SJSA1 (cell line): ENCODE data around the gene BORCS8. TPM values are rescaled to one million over a fixed set of nuclear protein-coding genes. Genes with fewer than 3 reads are reported as not detected.
"Not testable (repeated sequence)": the region's sequence is repeated elsewhere in the genome, so short reads cannot be mapped to it uniquely, and the experiment has no call there.

Source experiments
- DNase-seq, 2 experiments: peaks; one replicate each; pipeline ENCODE4 v3.0.0-alpha.2; 2015 to 2020; ENCODE audit warnings: low spot score in 2 of 2, low read depth in 1 of 2
- H3K27ac ChIP-seq: fragments of 250-450 bp; sonication (Bioruptor Pico); 2 replicates; pipeline ENCODE4 v1.5.1; 2020; ENCODE audit warnings: mild to moderate bottlenecking, moderate library complexity
- H3K27me3 ChIP-seq: fragments of 250-450 bp; sonication (Bioruptor Pico); replicated peaks from 2 replicates; pipeline ENCODE4 v1.5.1; 2020; ENCODE audit warnings: mild to moderate bottlenecking, moderate library complexity
- H3K36me3 ChIP-seq: fragments of 250-450 bp; sonication (Bioruptor Pico); 2 replicates; pipeline ENCODE4 v1.5.1; 2020; ENCODE audit warnings: mild to moderate bottlenecking
- H3K4me1 ChIP-seq: fragments of 250-450 bp; sonication (Bioruptor Pico); replicated peaks from 2 replicates; pipeline ENCODE4 v1.6.1; 2021; ENCODE audit warnings: mild to moderate bottlenecking
- H3K4me3 ChIP-seq: fragments of 250-450 bp; sonication (Bioruptor Pico); 2 replicates; pipeline ENCODE4 v1.5.1; 2020; ENCODE audit warnings: mild to moderate bottlenecking
- H3K9me3 ChIP-seq: fragments of 250-450 bp; sonication (Bioruptor Pico); replicated peaks from 2 replicates; pipeline ENCODE4 v1.5.1; 2020; ENCODE audit warnings: mild to moderate bottlenecking
- total RNA-seq: library from RNA; depleted of rRNA; stranded (reverse); fragments of >200 nt; shearing (Covaris generic); gene quantifications from 2 replicates; pipeline ENCODE4 v1.2.3, GENCODE V29; 2014

BORCS8 gene
- total RNA-seq, 1 experiment from 2014 or later = 22.7 TPM

DNA sequence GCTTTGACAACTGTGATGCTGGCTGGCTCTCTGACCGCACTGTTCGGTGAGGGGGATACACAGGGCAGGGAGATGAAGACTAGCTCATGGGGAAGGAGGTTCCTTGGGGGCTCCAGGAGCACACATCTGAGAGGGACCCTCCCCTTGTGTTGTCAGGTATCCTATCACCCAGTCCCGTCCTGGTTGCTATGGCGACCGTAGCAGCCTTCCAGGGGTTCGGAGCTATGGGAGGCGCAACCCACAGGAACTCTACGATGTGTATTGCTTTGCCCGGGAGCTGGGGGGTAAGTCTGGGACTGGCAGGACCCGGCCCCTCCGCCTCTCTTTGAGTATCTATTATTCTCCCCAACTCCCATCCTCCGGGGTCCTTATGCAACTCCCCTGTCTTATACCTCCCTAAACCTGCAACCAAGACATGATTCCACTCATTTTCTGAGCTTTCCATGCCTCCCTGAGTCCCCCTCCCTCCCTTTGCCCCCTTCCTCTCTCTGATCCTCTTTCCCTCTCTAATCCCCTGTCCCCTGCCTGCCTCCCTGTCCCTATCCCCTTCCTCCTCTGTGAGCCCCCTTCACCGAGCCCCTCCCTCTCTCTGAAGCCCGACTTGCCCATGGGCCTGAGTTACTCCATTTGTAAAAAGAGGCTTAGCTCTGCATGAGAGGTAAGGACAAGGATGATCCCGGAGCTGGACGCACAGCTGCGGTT is 32.3 kb upstream of the BORCS8 start:
- no peak for DNase-seq
- peaks cover 9% of the 10 kb centered on the region; the same call in 1 of the 2 replicates for H3K4me1 ChIP-seq
- H3K4me3 ChIP-seq = no peak overlapping the region; the same call in 1 of the 2 replicates
- H3K9me3 ChIP-seq = no peaks in the 10 kb centered on the region
- H3K27me3 ChIP-seq = peaks cover 31% of the 10 kb centered on the region
- no peaks in the 10 kb centered on the region for H3K36me3 ChIP-seq
- no peak overlapping the region for H3K27ac ChIP-seq

DNA sequence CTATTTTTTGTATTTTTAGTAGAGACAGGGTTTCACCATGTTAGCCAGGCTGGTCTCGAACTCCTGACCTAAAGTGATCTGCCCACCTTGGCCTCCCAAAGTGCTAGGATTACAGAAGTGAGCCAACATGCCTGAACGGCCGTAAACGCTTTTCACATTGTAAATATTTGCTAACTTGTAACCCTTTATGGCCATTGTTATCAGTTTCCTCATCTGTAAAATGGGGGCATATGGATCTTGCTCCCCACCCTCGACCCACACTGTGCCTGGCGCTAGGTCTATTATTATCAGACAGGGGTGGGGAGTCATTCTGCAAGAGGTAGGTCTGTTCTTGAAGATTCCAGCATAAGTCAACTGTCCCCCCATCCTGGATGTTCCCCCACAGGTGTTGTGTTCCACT is 31.7 kb upstream of the BORCS8 start:
- Histone ChIP-seq H3K27ac (no peak overlapping the region), H3K4me1 (peaks cover 9% of the 10 kb centered on the region; the same call in 1 of the 2 replicates), H3K36me3 (no peaks in the 10 kb centered on the region), H3K9me3 (no peaks in the 10 kb centered on the region), H3K4me3 (no peak overlapping the region), H3K27me3 (peaks cover 25% of the 10 kb centered on the region)
- DNase-seq = no peak

DNA sequence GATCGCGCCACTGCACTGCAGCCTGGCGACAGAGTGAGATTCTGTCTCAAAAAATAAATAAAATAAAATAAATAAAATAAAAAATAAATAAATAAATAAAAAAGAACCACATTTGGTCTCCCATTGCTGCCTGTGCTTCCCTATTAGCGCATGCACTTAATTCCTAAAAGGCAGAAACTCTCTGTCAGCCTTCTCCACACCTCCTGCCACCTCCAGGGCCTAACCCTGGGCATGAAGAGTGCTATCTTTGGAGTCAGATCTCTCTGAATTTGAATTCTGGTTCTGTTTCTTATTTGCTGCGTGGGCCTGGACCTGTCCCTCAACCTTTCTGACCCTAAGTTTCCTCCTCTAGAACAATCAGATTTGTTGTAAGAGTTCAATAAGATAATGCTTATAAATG is 31.1 kb upstream of the BORCS8 start:
- H3K36me3 ChIP-seq = no peaks in the 10 kb centered on the region
- H3K9me3 ChIP-seq = no peaks in the 10 kb centered on the region
- H3K4me1 ChIP-seq = peaks cover 9% of the 10 kb centered on the region; the same call in 1 of the 2 replicates
- H3K4me3 ChIP-seq = no peak overlapping the region
- no peak overlapping the region for H3K27ac ChIP-seq
- no peak for DNase-seq
- peaks cover 21% of the 10 kb centered on the region for H3K27me3 ChIP-seq

DNA sequence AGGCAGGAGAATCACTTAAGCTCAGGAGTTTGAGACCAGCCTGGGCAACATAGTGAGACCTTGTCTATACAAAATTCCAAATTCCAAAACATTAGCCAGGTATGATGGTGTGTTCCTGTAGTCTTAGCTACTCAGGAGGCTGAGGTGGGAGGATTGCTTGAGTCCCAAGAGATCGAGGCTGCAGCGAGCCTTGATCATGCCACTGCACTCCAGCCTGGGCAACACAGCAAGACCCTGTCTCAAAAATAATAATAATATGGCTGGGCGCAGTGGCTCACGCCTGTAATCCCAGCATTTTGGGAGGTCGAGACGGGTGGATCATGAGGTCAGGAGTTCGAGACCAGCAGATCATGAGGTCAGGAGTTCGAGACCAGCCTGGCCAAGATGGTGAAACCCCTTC is 29.0 kb upstream of the BORCS8 start:
- not testable (repeated sequence) for H3K36me3 ChIP-seq, H3K4me3 ChIP-seq, H3K9me3 ChIP-seq, H3K4me1 ChIP-seq, DNase-seq, H3K27ac ChIP-seq
- H3K27me3 ChIP-seq = peaks cover 20% of the 10 kb centered on the region

DNA sequence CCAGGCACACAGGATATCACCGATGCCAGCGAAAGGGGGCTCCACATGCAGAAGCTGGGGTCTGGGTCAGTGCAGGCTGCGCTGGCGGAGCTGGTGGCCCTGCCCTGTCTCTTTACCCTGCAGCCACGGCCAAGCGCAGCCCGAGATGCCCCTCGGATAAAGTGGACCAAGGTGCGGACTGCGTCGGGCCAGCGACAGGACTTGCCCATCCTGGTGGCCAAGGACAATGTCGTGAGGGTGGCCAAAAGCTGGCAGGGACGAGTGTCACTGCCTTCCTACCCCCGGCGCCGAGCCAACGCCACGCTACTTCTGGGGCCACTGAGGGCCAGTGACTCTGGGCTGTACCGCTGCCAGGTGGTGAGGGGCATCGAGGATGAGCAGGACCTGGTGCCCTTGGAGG is 27.0 kb upstream of the BORCS8 start:
- H3K27ac ChIP-seq = no peak overlapping the region
- peaks cover 4% of the 10 kb centered on the region; the same call in 1 of the 2 replicates for H3K9me3 ChIP-seq
- no peak overlapping the region for H3K4me3 ChIP-seq
- H3K27me3 ChIP-seq = peaks cover 25% of the 10 kb centered on the region
- DNase-seq = no peak
- H3K4me1 ChIP-seq = no peaks in the 10 kb centered on the region
- H3K36me3 ChIP-seq = no peaks in the 10 kb centered on the region

DNA sequence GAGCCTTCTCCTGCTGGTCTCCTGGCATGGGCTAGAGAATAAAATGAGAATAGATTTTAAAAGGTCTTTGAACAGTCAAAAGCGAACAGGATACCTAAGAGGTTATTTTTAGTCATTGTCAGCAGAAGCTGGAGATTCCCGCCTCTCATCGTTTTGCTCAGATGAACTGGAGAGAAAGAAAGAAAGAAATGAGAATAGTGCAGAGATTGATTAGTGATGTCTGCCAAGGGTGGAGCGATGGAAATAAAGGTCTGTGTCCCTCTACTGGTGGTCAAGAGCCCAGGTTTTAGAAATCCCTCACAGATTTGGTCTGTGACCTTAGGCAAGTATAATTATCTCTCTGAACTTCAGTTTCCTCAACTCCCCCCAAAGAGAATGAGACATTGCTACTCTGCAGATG is 25.1 kb upstream of the BORCS8 start:
- no peak for DNase-seq
- Histone ChIP-seq H3K4me3 (no peak overlapping the region), H3K27me3 (peaks cover 32% of the 10 kb centered on the region), H3K9me3 (peaks cover 4% of the 10 kb centered on the region; the same call in 1 of the 2 replicates), H3K27ac (no peak overlapping the region), H3K36me3 (no peaks in the 10 kb centered on the region), H3K4me1 (no peaks in the 10 kb centered on the region)

DNA sequence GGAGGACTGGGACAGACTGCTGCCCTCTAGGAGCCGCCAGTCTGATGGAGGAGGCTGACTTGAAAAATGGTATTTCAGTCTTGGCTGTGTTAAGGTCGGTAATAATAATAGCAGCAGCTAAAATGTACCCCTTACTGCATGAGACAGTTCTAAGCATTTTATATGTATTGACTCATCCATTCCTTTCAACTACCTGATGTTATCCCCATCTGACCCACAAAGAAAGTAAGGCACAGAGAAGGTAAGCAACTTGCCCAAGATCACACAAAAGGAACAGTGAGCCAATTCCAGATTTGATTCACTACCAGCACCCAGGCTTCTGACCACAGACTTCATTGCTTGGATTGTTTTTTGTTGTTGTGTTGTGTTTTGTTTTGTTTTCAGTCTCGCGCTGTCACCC is 23.8 kb upstream of the BORCS8 start:
- Histone ChIP-seq H3K27ac (no peak overlapping the region), H3K4me1 (no peaks in the 10 kb centered on the region), H3K4me3 (no peak overlapping the region), H3K9me3 (peaks cover 4% of the 10 kb centered on the region; the same call in 1 of the 2 replicates), H3K27me3 (peaks cover 40% of the 10 kb centered on the region), H3K36me3 (no peaks in the 10 kb centered on the region)
- DNase-seq = no peak

DNA sequence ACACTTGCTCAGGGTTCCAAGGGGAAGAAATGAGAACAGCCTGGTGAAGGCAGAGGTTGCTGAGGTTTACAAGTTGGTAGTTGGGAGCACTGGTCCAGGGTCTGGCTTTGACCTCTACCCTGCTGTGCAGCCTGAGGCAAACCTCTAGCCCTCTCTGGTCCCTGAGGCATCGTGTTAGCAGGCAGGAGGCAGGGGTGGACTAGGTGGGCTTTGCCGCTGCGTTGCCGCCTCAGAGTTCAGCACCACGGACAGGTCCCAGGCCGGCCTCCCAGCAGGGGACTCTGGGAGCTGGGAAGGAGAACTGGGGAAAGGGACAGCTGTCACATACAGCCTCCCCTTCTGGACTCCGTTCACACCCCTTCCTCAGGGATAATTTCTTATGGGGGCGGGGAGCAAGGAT is 22.9 kb upstream of the BORCS8 start:
- peaks cover 4% of the 10 kb centered on the region; the same call in 1 of the 2 replicates for H3K9me3 ChIP-seq
- H3K36me3 ChIP-seq = no peaks in the 10 kb centered on the region
- DNase-seq = peak; percentile 22 to 65
- peaks cover 38% of the 10 kb centered on the region for H3K27me3 ChIP-seq
- no peak overlapping the region for H3K27ac ChIP-seq
- H3K4me1 ChIP-seq = no peaks in the 10 kb centered on the region
- no peak overlapping the region for H3K4me3 ChIP-seq

DNA sequence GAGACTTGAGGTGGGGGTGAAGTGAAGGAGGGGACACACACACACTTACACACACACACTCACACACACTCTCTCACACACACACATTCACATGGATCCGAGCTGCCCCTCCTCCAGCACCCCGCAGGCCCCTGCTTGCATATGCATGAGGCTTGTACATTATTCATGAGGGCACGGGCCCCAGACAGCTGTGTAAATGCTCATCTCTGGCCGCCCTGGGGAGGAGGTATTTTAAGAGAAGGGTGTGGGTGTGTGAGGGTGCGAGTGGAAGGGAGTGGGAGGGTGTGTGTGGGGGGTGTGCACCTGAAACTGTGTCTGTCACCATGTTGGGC is 22.2 kb upstream of the BORCS8 start:
- H3K4me1 ChIP-seq = no peaks in the 10 kb centered on the region
- peaks cover 4% of the 10 kb centered on the region; the same call in 1 of the 2 replicates for H3K9me3 ChIP-seq
- H3K36me3 ChIP-seq = no peaks in the 10 kb centered on the region
- no peak overlapping the region for H3K27ac ChIP-seq
- DNase-seq = no peak
- H3K27me3 ChIP-seq = peaks cover 38% of the 10 kb centered on the region
- no peak overlapping the region for H3K4me3 ChIP-seq

DNA sequence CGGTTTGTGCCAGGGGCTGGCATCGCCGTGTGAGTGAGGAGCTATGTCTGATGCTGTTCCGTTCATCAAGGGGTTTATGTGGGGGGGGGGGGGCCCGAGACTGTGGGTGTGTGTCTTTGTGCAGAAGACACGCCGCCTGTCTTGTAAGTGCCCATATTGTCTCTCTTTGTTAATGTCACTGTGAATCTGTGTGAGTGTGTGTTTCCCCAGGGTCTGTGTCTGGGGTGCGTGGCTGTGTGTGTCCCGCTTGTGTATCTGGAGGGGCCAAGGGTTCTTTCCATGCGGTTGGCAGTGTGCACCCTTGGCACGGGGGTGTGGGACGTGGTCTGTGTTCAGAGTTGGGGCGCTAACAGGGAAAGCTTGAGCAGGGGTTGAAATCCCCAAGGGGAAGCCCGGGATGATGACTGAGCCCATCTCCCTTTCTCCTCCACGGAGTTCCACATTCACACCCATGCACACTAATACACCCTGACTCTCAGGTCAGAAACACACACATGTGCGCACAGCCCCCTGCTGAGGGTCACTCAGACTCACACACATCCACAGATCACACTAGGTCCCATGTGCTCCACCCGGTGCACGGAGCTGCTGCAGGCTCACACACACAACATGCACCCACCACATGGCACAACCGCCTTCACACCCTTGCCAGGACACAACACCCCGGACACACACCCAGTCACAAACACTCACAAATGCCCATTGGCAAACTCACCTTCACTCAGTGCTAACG is 21.6 kb upstream of the BORCS8 start:
- peaks cover 41% of the 10 kb centered on the region for H3K27me3 ChIP-seq
- no peak for DNase-seq
- no peaks in the 10 kb centered on the region for H3K4me1 ChIP-seq
- H3K36me3 ChIP-seq = no peaks in the 10 kb centered on the region
- no peak overlapping the region for H3K4me3 ChIP-seq
- peaks cover 4% of the 10 kb centered on the region; the same call in 1 of the 2 replicates for H3K9me3 ChIP-seq
- H3K27ac ChIP-seq = no peak overlapping the region

DNA sequence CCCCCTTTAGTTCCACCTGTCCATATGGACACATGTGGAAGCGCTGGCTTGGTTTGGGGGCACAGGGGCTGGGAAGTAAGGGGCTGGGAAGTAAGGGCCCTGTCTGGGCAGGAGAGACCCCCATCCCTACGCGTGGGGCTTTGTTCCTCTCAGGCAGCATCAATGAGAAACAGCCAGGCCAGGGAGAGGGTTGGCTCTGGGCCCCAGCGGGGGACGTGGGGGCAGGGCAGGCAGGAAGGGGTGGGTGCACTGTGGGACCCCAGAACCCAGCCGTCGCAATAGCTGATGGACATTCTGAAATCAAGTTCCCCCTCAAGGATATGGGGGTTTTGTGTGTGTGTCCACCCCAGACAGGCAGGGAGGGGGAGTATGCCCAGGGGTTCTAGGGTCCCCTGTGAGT is 21.0 kb upstream of the BORCS8 start:
- Histone ChIP-seq H3K9me3 (peaks cover 4% of the 10 kb centered on the region; the same call in 1 of the 2 replicates), H3K27ac (no peak overlapping the region), H3K27me3 (peaks cover 41% of the 10 kb centered on the region), H3K4me1 (no peaks in the 10 kb centered on the region), H3K4me3 (no peak overlapping the region), H3K36me3 (no peaks in the 10 kb centered on the region)
- DNase-seq = no peak

DNA sequence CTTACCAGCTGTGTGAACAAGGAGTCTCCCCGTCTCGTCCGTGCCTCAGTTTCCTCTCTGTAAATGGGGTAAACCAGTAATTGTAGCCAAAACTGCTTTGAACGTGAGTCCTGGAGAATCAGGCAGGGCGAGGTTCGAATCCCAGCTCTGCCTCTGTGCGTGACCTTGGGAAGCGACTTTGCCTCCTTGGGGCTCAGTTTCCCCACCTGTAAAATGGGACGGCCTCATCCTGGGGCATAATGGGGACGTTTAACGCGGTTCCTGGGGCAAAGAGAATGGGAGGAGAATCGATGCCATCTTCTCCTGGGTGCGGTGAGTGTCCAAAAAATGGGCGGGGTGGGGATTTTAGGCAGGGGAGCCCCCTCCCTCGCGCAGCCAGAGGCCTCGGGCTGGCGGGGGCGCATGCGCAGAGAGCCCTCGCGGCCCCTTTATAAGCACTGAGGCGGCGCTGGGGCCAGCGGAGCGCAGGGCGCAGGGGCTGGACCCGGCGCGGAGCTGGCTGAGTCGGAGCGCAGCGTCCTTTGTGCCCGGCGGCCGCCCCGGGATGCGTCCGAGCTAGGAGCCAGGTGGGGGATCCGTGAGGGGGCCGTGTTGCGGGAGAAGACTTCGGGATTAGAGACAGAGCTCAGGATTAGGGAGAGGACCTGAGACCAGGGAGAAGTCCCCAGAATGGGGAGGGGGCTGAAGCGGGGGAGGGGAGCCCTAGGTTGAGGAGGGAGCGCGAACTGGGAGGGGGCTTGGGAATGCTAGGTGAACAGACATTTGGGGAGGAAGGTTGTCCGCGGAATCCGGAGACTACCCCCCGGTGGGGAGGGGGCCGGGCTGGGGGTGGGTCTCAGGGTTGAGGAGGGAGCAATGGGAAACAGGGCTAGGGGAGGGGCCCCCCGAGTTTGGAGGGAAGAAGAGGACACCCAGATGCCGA is 19.8 kb upstream of the BORCS8 start, which contains the start of gene NCAN:
NCAN (plus strand) TSS at position 460 of the 922 bp plus-strand sequence. CDS start 4,996 bp downstream, outside the sequence.
- Histone ChIP-seq H3K4me3 (no peak within 1 kb of the TSS), H3K4me1 (no peaks in the 10 kb centered on the region), H3K36me3 (no peaks in the 10 kb centered on the region), H3K27me3 (peaks cover 35% of the 10 kb centered on the region), H3K27ac (no peak within 1 kb of the TSS), H3K9me3 (no peaks in the 10 kb centered on the region)
- DNase-seq = peak in 1 of 2 experiments; percentile 42

DNA sequence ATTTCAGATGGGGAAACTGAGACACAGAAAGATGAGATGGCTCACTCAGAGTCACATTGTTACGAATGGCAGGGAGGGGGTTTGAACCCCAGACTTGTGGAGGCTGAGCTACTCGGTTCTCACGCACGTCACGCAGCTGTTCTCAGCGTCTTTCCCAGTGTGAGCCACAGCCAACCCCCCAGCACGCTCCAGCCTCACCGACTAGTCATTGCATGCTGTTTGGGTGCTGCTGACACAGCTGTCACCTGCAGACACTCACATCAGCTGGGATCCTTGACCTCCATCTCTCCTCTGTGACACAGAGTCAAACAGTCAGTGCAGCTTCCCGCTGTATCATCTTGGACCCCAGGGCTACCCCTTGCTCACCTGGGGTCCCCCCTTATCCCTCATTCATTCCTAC is 17.4 kb upstream of the BORCS8 start:
- H3K27me3 ChIP-seq = peaks cover 41% of the 10 kb centered on the region
- no peak overlapping the region for H3K4me3 ChIP-seq
- H3K4me1 ChIP-seq = no peaks in the 10 kb centered on the region
- no peaks in the 10 kb centered on the region for H3K36me3 ChIP-seq
- H3K9me3 ChIP-seq = no peaks in the 10 kb centered on the region
- no peak overlapping the region for H3K27ac ChIP-seq
- no peak for DNase-seq
